Hepatocyte (in vitro differentiated cells): ENCODE measurements around the gene SPECC1L. TPM values are rescaled to one million over a fixed set of nuclear protein-coding genes. Genes with fewer than 3 reads are reported as not detected.
A peak's percentile ranks its signal among the peaks of the same experiment; 100 is the strongest.

Source experiments
- DNase-seq: peaks from one replicate; pipeline ENCODE4 v3.0.0-alpha.2; 2016; ENCODE audit warnings: low spot score
- H2AFZ ChIP-seq: fragments of 200-600 bp; sonication (generic); 2 replicates; pipeline ENCODE4 v1.6.0; 2016; ENCODE audit warnings: antibody characterized with exemption, mild to moderate bottlenecking
- H3K27ac ChIP-seq: fragments of 200-600 bp; sonication (generic); 2 replicates; pipeline ENCODE4 v1.5.1; 2016; ENCODE audit warnings: mild to moderate bottlenecking
- H3K27me3 ChIP-seq: fragments of 200-600 bp; sonication (generic); 2 replicates; pipeline ENCODE4 v1.6.1; 2016
- H3K36me3 ChIP-seq: fragments of 200-600 bp; sonication (generic); replicated peaks from 2 replicates; pipeline ENCODE4 v1.5.1; 2016; ENCODE audit warnings: low read depth; ENCODE audit not compliant: insufficient read depth
- H3K4me1 ChIP-seq: fragments of 200-600 bp; sonication (generic); 2 replicates; pipeline ENCODE4 v1.5.1; 2016; ENCODE audit warnings: mild to moderate bottlenecking, moderate library complexity; ENCODE audit not compliant: insufficient read depth
- H3K4me2 ChIP-seq: fragments of 200-600 bp; sonication (generic); 2 replicates; pipeline ENCODE4 v1.6.0; 2016
- H3K4me3 ChIP-seq: fragments of 200-600 bp; sonication (generic); 2 replicates; pipeline ENCODE4 v1.5.1; 2016; ENCODE audit warnings: mild to moderate bottlenecking
- H3K79me2 ChIP-seq: fragments of 200-600 bp; sonication (generic); 2 replicates; pipeline ENCODE4 v1.6.0; 2017; ENCODE audit warnings: mild to moderate bottlenecking
- H3K9me2 ChIP-seq: fragments of 200-600 bp; sonication (generic); replicated peaks from 2 replicates; pipeline ENCODE4 v1.6.0; 2017; ENCODE audit warnings: mild to moderate bottlenecking; ENCODE audit not compliant: insufficient read depth
- H3K9me3 ChIP-seq: fragments of 200-600 bp; sonication (generic); 2 replicates; pipeline ENCODE4 v1.5.1; 2016; ENCODE audit warnings: low read depth, mild to moderate bottlenecking
- H4K20me1 ChIP-seq: fragments of 200-600 bp; sonication (generic); 2 replicates; pipeline ENCODE4 v1.6.0; 2016; ENCODE audit warnings: mild to moderate bottlenecking; ENCODE audit not compliant: insufficient read depth, poor library complexity, severe bottlenecking
- CTCF ChIP-seq: fragments of 200-600 bp; sonication (generic); IDR thresholded peaks from 2 replicates; pipeline ENCODE4 v1.5.1; 2016; ENCODE audit warnings: antibody characterized with exemption, mild to moderate bottlenecking; ENCODE audit not compliant: poor library complexity
- EZH2 ChIP-seq: fragments of 200-600 bp; sonication (generic); IDR thresholded peaks from 2 replicates; pipeline ENCODE4 v1.6.1; 2016; ENCODE audit warnings: antibody characterized with exemption, mild to moderate bottlenecking, borderline replicate concordance
- EZH2phosphoT487 ChIP-seq: fragments of 200-600 bp; sonication (generic); IDR thresholded peaks from one replicate; pipeline ENCODE4 v1.6.1; 2018; ENCODE audit warnings: antibody characterized with exemption, mild to moderate bottlenecking, low read depth, moderate library complexity; ENCODE audit not compliant: unreplicated experiment, severe bottlenecking
- WGBS: methylation state at CpG from one replicate; pipeline ENCODE4 v1.1.6; 2016; ENCODE audit warnings: low lambda C conversion rate; ENCODE audit errors: missing lambda C conversion rate; 5-methylcytosine and 5-hydroxymethylcytosine counted together
- polyA plus RNA-seq: library from polyadenylated mRNA; unstranded; fragments of >200 nt; fragmentation: Nextera tagmentation; extraction: Ambion mirVana; gene quantifications from 2 replicates; pipeline ENCODE4 v1.2.1, GENCODE V29; 2016
- total RNA-seq: library from RNA; depleted of rRNA; stranded (reverse); fragments of >200 nt; gene quantifications from 2 replicates; pipeline ENCODE4 v1.2.3, GENCODE V29; 2014

Gene SPECC1L
- total and polyA plus RNA-seq, 2 experiments from 2014 or later = 13.0 to 28.3 TPM

- no peaks in the 10 kb centered on the region for H3K27me3 ChIP-seq
- no peak overlapping the region for H2AFZ ChIP-seq
- H3K79me2 ChIP-seq = peaks cover 22% of the 10 kb centered on the region
- H3K36me3 ChIP-seq = no peaks in the 10 kb centered on the region
- no peak overlapping the region for H3K27ac ChIP-seq
- H3K4me3 ChIP-seq = no peak overlapping the region
- DNase-seq = no peak
- 94% methylated on average over 12 of the region's 12 CpGs for WGBS
- no peaks in the 10 kb centered on the region for H3K9me2 ChIP-seq
- TF ChIP-seq CTCF = no peak
- TF ChIP-seq EZH2phosphoT487 = no peak
- no peak for TF ChIP-seq EZH2
- peaks cover 8% of the 10 kb centered on the region for H4K20me1 ChIP-seq
- no peaks in the 10 kb centered on the region for H3K9me3 ChIP-seq
- peaks cover 28% of the 10 kb centered on the region for H3K4me1 ChIP-seq
- H3K4me2 ChIP-seq = no peak overlapping the region
These were observed 135.1 kb downstream of the SPECC1L start for GRCh38 chr22:24405631-24406321.

- Histone ChIP-seq H3K9me3 (no peaks in the 10 kb centered on the region), H3K36me3 (no peaks in the 10 kb centered on the region), H3K4me3 (no peak overlapping the region), H3K4me2 (peak overlapping the region; percentile 37), H2AFZ (no peak overlapping the region), H3K27ac (no peak overlapping the region), H3K9me2 (no peaks in the 10 kb centered on the region), H3K79me2 (peaks cover 22% of the 10 kb centered on the region), H3K27me3 (no peaks in the 10 kb centered on the region), H4K20me1 (peaks cover 8% of the 10 kb centered on the region), H3K4me1 (peaks cover 28% of the 10 kb centered on the region)
- no peak for DNase-seq
- no peak for TF ChIP-seq CTCF
- TF ChIP-seq EZH2phosphoT487 = no peak
- no peak for TF ChIP-seq EZH2
- 81% methylated on average over 19 of the region's 19 CpGs for WGBS
These were observed 136.0 kb downstream of the SPECC1L start for GRCh38 chr22:24406322-24407277.

- Histone ChIP-seq H4K20me1 (peaks cover 8% of the 10 kb centered on the region), H3K36me3 (no peaks in the 10 kb centered on the region), H3K27ac (no peak overlapping the region), H3K9me3 (no peaks in the 10 kb centered on the region), H3K4me2 (peak overlapping the region; percentile 37), H3K4me3 (no peak overlapping the region), H3K79me2 (peaks cover 22% of the 10 kb centered on the region), H3K4me1 (peaks cover 21% of the 10 kb centered on the region), H3K9me2 (no peaks in the 10 kb centered on the region), H2AFZ (no peak overlapping the region), H3K27me3 (no peaks in the 10 kb centered on the region)
- no peak for DNase-seq
- 69% methylated on average over 15 of the region's 15 CpGs for WGBS
- TF ChIP-seq EZH2phosphoT487 (no peak), EZH2 (no peak), CTCF (no peak)
These were observed 136.6 kb downstream of the SPECC1L start for GRCh38 chr22:24407278-24407665.
